DMS153 (cell line): ENCODE measurements around the gene MYO1B.

Source experiments
- DNase-seq: peaks from one replicate; lab custom pipeline; 2025; lab: John Stamatoyannopoulos, UW

Gene MYO1B

GRCh38 chr2:191298306-191298705, 53.1 kb downstream of the MYO1B start:
- no peak for DNase-seq

DNA sequence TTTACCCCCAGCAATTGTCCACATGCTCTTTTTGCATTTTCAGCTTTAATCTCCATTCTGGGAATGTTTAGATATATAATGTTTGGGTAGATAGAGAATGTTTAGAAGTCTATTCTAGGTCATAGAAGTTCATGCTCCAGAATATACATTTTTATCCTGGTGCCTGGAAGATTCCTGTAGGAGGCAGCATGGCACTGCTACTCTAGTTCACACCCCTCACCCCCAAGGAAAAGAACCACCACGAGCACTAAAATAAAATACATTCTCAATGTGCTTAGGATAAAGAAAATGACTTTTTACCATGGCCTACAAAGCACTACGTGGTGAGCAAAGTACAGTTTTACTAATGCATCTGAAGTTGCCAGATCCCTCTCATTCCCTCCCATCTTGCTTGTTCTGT, 53.8 kb downstream of the MYO1B start:
- DNase-seq, result no peak

DNA sequence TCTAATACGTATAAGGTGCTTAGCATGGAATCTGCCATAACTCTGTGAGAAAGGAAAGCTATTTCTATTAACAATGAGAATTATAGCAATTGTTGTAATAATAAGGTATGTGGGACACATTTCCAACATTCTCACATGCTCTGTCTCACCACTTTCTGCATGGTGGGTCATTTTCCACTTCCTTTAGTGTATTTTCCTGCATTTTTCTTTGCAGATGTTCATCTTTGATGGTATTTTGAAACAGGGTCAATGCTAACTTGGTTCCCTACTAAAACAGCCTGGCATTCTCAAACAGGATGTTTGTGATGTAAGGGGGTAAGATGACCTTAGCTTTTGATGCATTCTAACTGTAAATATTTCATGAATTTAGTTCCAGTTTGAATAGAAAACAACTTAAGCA, 54.7 kb downstream of the MYO1B start:
- no peak for DNase-seq

GRCh38 chr2:191301971-191302370, 56.8 kb downstream of the MYO1B start:
- DNase-seq, result no peak

DNA sequence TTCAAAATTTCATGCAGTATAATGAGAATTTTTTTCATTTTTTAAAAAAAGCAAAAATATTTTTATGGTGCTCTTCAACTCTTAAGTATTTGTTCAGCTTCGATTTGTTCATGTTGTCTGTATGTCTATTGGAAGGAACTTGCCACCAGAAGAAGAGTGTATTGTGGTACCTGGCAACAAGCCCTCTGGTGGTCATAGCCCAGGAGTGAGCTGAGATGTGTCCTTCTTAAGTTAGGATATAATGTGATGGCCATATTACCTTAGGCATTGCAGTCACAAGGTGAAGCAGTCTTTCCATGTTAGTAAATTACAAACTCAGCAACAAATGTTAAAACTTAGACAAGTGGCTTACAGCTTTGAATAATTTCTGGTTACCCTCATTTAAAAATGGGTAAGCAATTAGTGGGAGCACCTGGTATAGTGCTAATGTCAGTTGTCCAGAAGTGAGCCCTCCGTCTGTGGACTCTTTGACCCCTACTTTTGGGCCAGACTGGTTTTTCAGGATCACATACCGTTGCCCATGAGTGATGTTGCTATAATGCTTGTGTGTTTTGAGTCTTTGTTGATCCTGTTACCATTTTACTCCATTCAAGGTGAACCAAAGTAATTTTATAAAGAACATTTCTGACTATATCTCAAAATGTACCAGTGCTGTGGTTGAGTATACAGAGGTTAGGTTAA, 57.4 kb downstream of the MYO1B start:
- no peak for DNase-seq

DNA sequence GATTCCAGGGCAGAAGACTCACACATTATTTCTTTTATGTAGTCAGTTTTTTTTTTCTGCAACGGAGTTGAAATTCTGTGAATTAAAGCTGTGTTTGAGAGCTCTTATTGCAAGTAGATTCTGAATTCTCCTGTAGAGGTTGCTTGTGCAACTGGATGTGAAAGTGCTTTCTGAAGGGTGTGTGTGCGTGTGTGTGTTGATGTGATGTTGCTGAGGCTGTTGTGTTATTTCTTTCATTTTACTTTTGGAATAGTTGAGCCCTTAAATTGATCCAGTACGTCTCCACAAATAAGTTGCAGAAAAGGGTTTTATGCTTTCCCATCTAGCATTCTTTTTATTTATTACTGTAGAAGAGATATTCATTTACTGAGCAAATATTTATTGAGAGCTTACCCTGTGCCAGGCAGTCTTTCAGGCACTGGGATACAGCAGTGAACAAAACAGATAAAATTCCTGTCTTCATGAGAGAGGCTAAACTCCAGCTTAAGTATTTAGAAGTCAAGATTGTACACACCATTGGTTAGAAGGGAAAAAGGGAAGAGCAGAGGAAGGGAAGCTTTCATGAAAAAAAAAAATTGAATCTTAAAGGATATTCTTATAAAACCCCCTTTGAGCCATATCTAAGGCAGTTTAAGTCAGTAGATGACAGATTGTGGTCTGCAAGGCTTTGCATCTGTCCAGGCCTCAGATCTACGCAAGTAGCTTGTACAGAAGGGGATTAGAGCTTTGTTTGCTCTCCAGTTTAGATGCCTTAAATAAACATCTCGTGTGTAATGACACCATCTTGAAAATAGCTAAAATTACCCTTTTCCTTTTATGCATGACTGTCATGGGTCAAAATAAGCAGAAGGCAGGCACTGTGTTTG, 58.2 kb downstream of the MYO1B start:
- no peak for DNase-seq

- no peak for DNase-seq
Observed at GRCh38 chr2:191304939-191305875, 60.0 kb downstream of the MYO1B start.

- no peak for DNase-seq
Observed at GRCh38 chr2:191308026-191308425, 62.8 kb downstream of the MYO1B start.

GRCh38 chr2:191311156-191311555, 66.0 kb downstream of the MYO1B start:
- no peak for DNase-seq

DNA sequence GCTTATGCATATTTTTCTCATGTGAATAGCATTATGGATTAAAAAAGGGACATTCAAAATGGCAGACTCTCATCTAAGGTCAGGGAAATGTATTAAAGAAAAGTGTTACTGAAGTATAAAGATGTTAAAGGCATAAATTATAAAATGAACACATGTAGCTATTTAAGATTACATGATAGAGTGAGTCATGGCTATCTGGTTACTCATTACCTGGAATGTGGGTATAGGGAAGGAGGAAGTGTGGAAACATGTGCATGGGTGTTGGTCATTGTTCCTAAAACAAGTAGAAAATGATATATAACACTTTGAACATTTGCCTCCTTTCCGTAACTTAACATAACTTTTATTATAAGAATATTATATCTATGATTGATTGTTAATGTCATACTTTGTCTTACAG, 66.4 kb downstream of the MYO1B start:
- no peak for DNase-seq

- DNase-seq, result no peak
Observed at GRCh38 chr2:191312163-191312562, 67.0 kb downstream of the MYO1B start.

GRCh38 chr2:191312662-191313061, 67.5 kb downstream of the MYO1B start:
- DNase-seq, result no peak

DNA sequence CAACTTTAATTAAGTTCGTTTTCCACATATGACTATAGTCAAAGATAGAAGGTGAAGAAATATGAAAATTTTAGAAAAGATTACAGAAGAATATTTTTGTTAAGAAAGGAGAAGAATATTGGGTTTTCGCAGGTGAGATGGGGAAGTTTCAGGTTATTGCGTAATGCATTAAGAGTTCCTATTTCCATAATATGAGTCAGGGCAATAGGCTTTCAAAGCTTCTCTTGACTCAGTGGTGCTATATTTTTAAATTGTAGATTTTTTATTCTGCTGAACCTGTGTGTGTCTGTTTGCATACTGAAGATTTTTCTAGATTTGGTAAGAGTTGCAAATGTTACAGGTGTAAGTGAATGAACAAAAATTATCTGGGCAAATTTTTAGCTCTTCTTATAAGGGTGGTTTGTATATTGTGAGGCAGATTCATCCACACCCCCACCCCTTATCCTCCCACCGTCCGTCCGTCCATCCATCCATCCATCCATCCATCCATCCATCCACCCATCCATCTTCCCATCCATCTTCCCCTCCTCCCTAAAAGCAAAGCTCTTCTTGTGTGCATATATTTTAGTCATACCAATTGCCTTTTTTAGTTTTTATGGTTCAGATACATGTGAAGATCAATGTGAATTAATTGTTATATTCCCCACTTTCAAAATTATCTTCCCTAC, 69.6 kb downstream of the MYO1B start:
- no peak for DNase-seq

DNA sequence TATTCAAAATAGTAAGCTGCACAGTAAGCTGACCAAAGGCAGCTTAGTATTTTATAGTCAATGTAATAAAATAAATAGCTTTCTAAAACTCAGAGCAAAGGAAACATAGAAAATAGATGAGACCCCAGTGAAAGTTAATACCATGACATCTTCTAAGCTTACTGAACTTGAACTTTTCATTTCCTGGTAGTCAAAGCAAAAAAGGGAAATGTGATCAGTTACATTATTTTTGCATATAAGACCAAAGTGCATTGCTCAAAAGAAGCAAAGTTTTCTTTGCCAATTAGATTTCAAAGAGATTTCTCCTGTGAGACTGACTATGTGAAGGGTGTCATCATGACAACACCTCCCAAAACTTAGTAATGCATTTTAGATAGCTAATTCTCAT, 70.2 kb downstream of the MYO1B start:
- no peak for DNase-seq

GRCh38 chr2:191316246-191316994, 71.2 kb downstream of the MYO1B start:
- no peak for DNase-seq

GRCh38 chr2:191318037-191318728, 73.0 kb downstream of the MYO1B start:
- no peak for DNase-seq

DNA sequence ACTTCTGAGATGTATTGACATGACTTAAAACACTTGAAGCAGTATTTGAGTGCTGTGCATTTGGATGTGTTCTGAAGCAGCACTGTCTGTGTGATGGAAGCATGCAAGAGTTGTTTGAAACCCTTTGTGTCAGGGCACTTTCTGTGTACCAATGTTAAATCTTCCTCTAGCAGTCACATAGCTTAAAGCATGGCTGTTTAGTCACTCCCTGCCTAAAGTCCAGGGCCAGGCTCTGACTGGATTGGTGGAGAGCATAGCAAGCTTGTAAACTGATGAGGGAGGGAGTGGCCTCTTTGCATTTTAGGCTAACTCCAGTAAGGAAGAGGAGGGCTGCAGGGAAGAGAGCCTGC, 73.5 kb downstream of the MYO1B start:
- DNase-seq, result no peak

DNA sequence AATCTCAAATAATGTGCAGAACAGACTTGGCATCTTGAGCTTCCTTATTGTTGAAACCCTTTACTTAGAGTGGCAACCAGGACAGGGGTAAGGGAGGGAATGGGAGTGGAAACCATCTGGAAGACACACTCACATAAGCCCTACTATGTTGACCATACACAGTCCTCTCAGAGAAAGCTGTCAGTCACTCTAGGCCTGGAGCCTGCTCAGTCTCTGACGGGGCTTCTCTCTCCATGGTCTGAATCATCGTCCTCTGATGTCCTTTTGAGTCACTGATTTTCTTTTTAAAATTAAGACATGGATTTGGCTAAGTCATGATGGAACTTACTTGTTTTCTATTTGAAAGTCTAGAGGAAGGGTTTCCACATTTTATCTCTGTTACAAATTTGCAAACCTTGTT, 74.0 kb downstream of the MYO1B start:
- no peak for DNase-seq

DNA sequence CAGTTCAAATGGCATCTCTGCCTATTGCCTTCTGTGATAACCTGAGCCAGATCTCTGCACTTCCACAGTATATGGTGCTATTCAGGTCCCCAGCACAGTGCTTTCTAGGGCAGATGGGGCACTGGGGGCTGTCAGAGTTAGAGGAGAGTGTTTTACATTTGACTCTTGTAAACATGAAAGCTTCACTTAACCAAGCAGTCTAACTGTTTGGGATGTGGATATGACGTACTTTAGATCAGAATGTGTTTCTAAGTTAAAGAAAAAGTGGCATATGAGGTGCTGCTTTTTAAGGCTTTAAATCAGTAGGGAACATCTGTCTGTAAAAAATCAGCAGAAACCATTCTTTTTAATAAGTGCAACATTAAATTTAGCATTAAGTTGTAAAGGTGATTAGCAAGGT, 75.7 kb downstream of the MYO1B start:
- DNase-seq, result no peak

DNA sequence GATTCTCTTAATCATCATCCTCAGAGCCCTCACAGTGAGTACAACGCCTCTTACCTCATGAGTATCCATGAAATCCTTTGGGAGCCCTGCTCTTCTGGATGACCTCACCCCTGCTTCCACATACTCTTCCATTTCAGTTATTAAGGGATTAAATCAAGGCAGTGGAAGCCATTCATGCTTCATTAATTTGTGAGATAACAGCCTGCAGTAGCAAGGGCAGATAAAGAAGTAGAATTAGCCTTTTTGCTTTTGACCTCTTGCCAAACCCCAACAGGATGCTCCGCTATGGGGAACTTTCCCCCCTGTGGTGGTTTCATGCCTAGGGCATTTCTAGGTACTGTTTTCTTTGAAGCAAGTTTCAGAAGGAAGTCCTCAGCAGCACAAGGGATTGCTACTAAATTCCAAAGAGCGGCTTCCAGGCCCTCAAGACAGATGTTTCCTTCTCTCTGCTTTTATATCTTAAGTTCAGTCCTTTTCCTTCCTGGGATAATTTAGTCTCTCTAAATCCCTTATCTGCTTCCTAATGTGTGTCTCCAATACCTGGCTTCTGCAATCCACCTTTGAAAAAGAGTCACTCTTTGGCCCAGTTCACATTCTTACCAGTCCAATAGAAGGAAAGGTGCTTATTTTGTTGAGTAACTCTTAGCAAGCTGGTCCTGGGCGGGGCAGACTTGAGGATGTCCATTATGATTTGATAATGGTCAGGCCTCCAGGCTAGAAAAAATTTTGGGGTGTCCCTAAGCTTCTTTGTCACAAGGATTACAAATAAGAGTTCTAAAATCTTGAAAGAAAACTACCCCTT, 76.9 kb downstream of the MYO1B start:
- DNase-seq, result no peak
